ENCODE data around the gene IL10RB.
"Not testable (repeated sequence)": the region's sequence is repeated elsewhere in the genome, so short reads cannot be mapped to it uniquely, and the experiment has no call there.

IL10RB gene

DNA sequence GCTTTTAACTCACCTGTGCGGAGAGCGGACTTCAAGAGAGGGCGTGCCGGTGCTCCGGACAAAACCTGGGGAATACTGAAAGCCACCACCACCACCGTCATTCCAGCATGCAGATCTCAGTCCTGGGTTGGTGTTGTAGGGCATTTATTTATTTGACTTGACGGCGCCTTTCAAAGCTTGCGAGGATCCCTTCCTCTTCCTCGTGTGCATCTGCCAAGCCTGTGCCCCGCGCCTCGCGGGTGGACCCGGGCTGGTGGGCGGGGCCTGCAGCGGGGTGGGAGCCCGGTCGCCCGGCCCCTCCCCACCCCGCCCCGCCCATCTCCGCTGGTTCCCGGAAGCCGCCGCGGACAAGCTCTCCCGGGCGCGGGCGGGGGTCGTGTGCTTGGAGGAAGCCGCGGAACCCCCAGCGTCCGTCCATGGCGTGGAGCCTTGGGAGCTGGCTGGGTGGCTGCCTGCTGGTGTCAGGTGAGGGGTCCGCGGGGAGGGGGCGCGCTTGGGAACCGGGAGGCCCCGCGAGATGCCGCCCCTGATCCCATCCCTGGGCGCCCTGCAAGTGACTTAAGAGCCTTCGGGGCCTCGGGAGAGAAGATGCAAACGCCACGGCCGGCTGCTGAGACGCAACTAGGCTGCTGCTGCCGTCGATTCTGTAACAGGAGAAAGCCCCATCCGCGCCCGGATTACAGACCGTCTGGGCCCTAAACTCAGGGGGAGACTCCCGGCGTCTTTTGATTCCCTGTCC lies at the start of gene IL10RB:
Gene IL10RB, plus strand, starts transcription at position 318 of the 739 bp plus-strand sequence. Its CDS starts 99 bp downstream, at position 417.
- TF ChIP-seq JUND (IDR thresholded peaks at IDR 0.05; ENCODE audit: low read depth) = no peak
- peak; percentile 70 to 74 for DNase-seq (ENCODE audit: low read depth in 1 of 2, low spot score in 1 of 2)
- in situ Hi-C loops (cut with HindIII; ENCODE audit: low pct_unique_long_range_greater_than_20kb, low sequenced_read_pairs) = no loop called here

DNA sequence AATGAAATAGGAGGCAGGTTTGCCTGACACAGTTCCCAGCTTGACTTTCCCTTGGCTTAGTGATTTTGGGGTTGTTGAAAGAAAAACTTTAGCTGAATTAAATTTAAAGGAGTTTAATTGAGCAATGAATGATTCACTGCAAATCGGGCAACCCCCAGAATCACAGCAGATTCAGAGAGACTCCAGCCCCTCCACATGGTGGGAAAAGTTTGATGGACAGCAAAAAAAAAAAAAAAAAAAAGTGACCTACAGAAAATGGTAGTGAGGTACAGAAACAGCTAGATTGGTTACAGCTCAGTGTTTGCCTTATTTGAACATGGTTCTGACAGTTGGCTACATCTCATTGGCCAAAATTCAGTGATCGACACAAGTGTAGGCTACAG lies 49.0 kb upstream of the IL10RB start:
- TF ChIP-seq JUND (IDR thresholded peaks at IDR 0.05; ENCODE audit: low read depth) = no peak
- DNase-seq (ENCODE audit: low read depth in 1 of 2, low spot score in 1 of 2) = no peak
- in situ Hi-C loops (cut with HindIII; ENCODE audit: low pct_unique_long_range_greater_than_20kb, low sequenced_read_pairs) = no loop called here

DNA sequence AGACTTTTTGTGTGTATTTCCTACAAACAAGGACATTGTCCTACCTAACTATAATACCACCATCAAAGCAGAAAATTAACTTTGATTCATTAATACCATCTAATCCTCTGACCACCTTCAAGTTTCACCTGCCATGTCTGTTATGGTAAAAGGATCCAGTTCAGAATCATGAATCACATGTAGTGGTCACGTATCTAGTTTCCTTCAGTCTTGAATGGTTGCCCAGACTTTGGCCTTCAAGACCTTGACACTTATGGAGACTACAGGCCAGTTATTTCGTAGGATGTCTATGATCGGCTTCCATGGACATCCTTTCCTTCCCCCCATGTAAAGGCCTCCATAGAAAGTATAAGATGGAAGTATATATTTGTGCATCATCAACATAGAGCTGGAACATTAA lies 46.9 kb upstream of the IL10RB start:
- in situ Hi-C loops (cut with HindIII; ENCODE audit: low pct_unique_long_range_greater_than_20kb, low sequenced_read_pairs) = no loop called here
- no peak for TF ChIP-seq JUND (IDR thresholded peaks at IDR 0.05; ENCODE audit: low read depth)
- DNase-seq (ENCODE audit: low read depth in 1 of 2, low spot score in 1 of 2) = no peak

DNA sequence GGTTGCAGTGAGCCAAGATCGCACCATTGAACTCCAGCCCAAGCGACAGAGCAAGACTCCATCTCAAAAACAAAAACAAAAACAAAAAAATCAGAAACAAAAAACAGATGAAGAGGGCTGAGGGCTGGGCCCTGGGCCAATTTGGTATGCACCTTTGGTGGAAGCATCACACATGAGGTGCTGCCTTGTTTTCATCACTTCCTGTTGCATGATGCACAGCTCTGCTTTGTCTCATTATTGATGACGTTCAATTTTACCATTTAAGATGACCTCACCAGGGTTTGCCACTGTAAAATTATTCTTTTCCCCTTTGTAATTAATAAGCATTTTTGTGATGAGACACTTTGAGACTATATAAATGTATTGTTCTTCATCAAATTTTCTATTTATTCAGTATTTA lies 46.2 kb upstream of the IL10RB start:
- no peak for DNase-seq (ENCODE audit: low read depth in 1 of 2, low spot score in 1 of 2)
- TF ChIP-seq JUND (IDR thresholded peaks at IDR 0.05; ENCODE audit: low read depth) = no peak
- in situ Hi-C loops (cut with HindIII; ENCODE audit: low pct_unique_long_range_greater_than_20kb, low sequenced_read_pairs) = no loop called here

GRCh38 chr21:33225376-33225775 lies 40.8 kb upstream of the IL10RB start:
- in situ Hi-C loops (cut with HindIII; ENCODE audit: low pct_unique_long_range_greater_than_20kb, low sequenced_read_pairs); DNase-seq (ENCODE audit: low read depth in 1 of 2, low spot score in 1 of 2): not testable (repeated sequence)

DNA sequence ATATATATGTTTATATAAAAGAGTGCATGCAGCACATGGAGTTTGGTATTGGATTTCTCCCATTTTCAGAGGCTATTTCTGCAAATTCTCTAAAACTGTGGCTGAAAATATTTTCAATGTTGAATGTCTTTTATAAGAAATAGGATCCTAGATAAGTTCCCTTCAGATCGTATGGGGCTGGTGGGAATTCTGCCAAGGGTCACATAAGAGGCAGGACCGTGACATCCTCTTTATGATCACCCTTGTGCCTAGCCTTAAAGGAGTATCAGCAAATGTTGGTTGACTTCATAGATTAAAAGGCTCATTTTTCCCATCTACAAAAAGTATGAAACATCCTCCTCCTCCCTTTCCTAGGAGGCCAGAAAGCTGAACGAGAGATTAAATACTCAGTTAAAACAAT lies 37.7 kb upstream of the IL10RB start:
- no peak for TF ChIP-seq JUND (IDR thresholded peaks at IDR 0.05; ENCODE audit: low read depth)
- DNase-seq (ENCODE audit: low read depth in 1 of 2, low spot score in 1 of 2) = no peak
- in situ Hi-C loops (cut with HindIII; ENCODE audit: low pct_unique_long_range_greater_than_20kb, low sequenced_read_pairs) = no loop called here

- TF ChIP-seq JUND (IDR thresholded peaks at IDR 0.05; ENCODE audit: low read depth) = no peak
- in situ Hi-C loops (cut with HindIII; ENCODE audit: low pct_unique_long_range_greater_than_20kb, low sequenced_read_pairs) = no loop called here
- DNase-seq (ENCODE audit: low read depth in 1 of 2, low spot score in 1 of 2) = no peak
Observed at GRCh38 chr21:33229099-33229783, 36.9 kb upstream of the IL10RB start.

GRCh38 chr21:33229784-33230544 lies 36.2 kb upstream of the IL10RB start, which contains the start of gene IFNAR2:
TSS of gene IFNAR2 (plus strand) at chr21:33229938. CDS start at chr21:33241923, 11,985 bp downstream.
- no peak for TF ChIP-seq JUND (IDR thresholded peaks at IDR 0.05; ENCODE audit: low read depth)
- in situ Hi-C loops (cut with HindIII; ENCODE audit: low pct_unique_long_range_greater_than_20kb, low sequenced_read_pairs) = no loop called here
- peak; percentile 44 to 79 for DNase-seq (ENCODE audit: low read depth in 1 of 2, low spot score in 1 of 2)

- in situ Hi-C loops (cut with HindIII; ENCODE audit: low pct_unique_long_range_greater_than_20kb, low sequenced_read_pairs) = no loop called here
- TF ChIP-seq JUND (IDR thresholded peaks at IDR 0.05; ENCODE audit: low read depth) = no peak
- DNase-seq (ENCODE audit: low read depth in 1 of 2, low spot score in 1 of 2) = peak; percentile 17 to 32
Observed at GRCh38 chr21:33230545-33231324, 35.4 kb upstream of the IL10RB start.

DNA sequence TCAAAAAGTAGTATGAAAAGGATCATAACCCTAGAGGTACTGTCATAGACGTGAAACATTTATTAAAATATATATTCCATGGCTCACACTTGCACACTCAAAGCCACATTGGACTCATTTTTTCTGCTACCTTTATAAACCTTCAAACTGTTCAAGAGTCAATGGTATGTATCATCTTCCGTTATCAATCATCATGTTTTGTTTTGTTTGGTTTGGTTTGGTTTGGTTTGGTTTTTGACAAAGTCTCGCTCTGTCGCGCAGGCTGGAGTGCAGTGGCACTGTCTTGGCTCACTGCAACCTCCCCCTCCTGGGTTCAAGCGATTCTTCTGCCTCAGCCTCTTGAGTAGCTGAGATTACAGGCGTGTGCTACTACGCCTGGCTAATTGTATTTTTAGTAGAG lies 34.6 kb upstream of the IL10RB start:
- no peak for DNase-seq (ENCODE audit: low read depth in 1 of 2, low spot score in 1 of 2)
- in situ Hi-C loops (cut with HindIII; ENCODE audit: low pct_unique_long_range_greater_than_20kb, low sequenced_read_pairs) = no loop called here
- no peak for TF ChIP-seq JUND (IDR thresholded peaks at IDR 0.05; ENCODE audit: low read depth)

DNA sequence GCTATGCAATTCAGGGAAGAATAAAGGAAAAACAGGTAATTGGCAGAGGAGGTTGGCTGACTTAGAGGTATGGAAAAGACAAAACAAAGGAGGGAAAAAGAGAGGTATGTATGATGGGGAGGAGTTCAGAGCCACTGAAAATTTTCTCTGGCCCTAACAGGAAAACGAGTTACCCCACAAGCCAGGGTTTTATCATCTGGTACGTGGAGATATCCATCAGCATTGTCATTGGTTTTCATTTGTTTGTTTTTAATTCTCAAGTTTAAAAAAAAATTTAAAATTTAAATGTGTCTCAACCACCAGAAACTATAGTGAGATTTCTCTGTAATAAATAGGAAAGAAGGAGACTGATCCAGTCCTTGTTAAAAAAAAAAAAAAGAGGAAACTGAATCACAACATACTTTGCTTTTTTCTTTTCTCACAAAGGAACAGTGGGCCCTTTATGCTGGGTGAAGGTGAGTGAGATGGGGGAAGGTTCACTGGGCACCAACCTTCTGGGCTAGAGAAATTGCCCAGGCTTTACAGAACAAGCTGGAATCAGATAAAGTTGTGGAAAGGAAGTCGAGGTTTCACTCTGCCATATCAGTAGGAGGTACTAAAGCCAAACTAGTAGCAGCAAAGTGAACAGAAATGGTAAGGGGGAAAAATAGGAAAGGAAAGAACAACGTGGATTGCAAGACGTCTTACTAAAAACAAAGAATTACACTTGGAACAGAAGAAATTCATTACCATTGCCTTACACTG lies 33.7 kb upstream of the IL10RB start:
- no peak for DNase-seq (ENCODE audit: low read depth in 1 of 2, low spot score in 1 of 2)
- in situ Hi-C loops (cut with HindIII; ENCODE audit: low pct_unique_long_range_greater_than_20kb, low sequenced_read_pairs) = no loop called here
- TF ChIP-seq JUND (IDR thresholded peaks at IDR 0.05; ENCODE audit: low read depth) = no peak

Measured in T47D (cell line).